Activated B cell treated with CpG ODN at 0.5 μM for 24 hours (primary cell): ENCODE measurements around the gene KERA. TPM values are rescaled to one million over a fixed set of nuclear protein-coding genes. Genes with fewer than 3 reads are reported as not detected.

Experiments
- ATAC-seq: fragments of 200-7000 bp; cut with Tn5 transposase; one replicate; pipeline ENCODE4 v1.10.0; 2021; ENCODE audit warnings: low read depth, mild to moderate bottlenecking, moderate library complexity
- CTCF ChIA-PET: fragments of 350-600 bp; sonication (Branson Sonifier 250); formaldehyde crosslinking; loops from one replicate; lab custom pipeline; 2021; ENCODE audit warnings: antibody characterized with exemption; lab: Charles Lee
- POLR2A ChIA-PET: fragments of 350-600 bp; sonication (Branson Sonifier 250); formaldehyde crosslinking; loops from one replicate; lab custom pipeline; 2021; ENCODE audit warnings: antibody characterized with exemption; lab: Charles Lee
- DNase-seq: peaks from one replicate; pipeline ENCODE4 v3.0.0; 2022
- H3K27ac Mint-ChIP-seq: one replicate; pipeline ENCODE4 v1.8.0; 2020; ENCODE audit warnings: mixed read lengths
- H3K27me3 Mint-ChIP-seq: one replicate; pipeline ENCODE4 v1.8.0; 2021; ENCODE audit warnings: mixed read lengths
- H3K36me3 Mint-ChIP-seq: one replicate; pipeline ENCODE4 v1.8.0; 2021; ENCODE audit warnings: low read depth, mixed read lengths
- H3K4me1 Mint-ChIP-seq: one replicate; pipeline ENCODE4 v1.8.0; 2021; ENCODE audit warnings: mixed read lengths
- H3K4me3 Mint-ChIP-seq: one replicate; pipeline ENCODE4 v1.8.0; 2020; ENCODE audit warnings: mild to moderate bottlenecking, mixed read lengths
- H3K9me3 Mint-ChIP-seq: one replicate; pipeline ENCODE4 v1.8.0; 2020; ENCODE audit warnings: mixed read lengths
- CTCF ChIP-seq: fragments of 200-600 bp; IDR thresholded peaks from one replicate; pipeline ENCODE4 v1.8.0; 2022; ENCODE audit warnings: antibody characterized with exemption, mild to moderate bottlenecking
- intact Hi-C: fragments of 100-400 bp; cut with micrococcal nuclease; formaldehyde crosslinking; loops from one replicate; pipeline ENCODE4 v1.15.1; 2024
- total RNA-seq: library from RNA; stranded (reverse); gene quantifications from 2 replicates; pipeline ENCODE4 v1.2.3, GENCODE V29; 2022

The KERA gene
- total RNA-seq = not detected in 2 replicates

DNA sequence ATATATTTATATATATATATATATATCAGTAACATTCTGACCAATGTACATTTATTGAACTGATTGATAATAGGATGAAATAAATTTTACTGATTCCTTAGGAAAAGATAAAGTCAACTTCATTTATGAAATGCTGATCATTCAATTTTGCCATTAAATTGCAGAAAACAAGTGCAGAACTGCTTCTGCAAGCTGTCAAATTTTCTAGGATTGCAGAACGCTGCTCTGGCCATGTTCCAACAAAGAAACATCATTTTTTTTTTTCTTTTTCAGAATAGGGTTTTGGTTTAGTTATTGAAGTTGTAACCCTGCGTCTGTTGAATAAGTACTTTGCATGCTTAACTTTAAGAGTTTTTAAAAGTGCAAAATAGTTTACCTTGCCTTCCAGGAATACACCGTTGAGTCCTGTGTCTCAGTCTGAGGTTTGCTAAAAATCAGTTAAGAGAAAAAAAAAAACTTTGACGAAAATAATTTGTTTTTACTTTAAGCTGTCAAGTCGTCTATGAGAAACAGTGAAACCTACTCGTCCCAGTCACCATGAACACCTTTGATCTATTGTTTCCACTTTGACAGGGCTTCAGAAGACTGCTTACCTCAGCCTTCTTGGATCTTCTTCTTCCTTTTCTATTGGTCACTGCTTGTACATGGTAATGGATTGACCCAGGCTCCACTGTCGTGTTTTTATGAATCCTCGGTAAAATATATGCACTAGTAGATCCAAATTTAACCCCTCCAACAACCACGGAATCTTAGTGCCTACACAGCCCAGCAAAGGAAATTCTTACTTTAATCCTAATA, at the start of gene KERA:
Gene KERA, minus strand, starts transcription at position 657 of the 798 bp plus-strand sequence. CDS start 1,743 bp downstream, outside the sequence.
- POLR2A ChIA-PET = no interaction called here
- CTCF ChIA-PET = no interaction called here
- no peaks in the 10 kb centered on the region for H3K36me3 Mint-ChIP-seq
- no peak for TF ChIP-seq CTCF
- H3K4me1 Mint-ChIP-seq = no peaks in the 10 kb centered on the region
- no peak for DNase-seq
- H3K27ac Mint-ChIP-seq = no peak within 1 kb of the TSS
- H3K27me3 Mint-ChIP-seq = peaks cover 2% of the 10 kb centered on the region
- H3K4me3 Mint-ChIP-seq = no peak within 1 kb of the TSS
- no peaks in the 10 kb centered on the region for H3K9me3 Mint-ChIP-seq
- intact Hi-C loops = no loop called here
- ATAC-seq = no peak

- POLR2A ChIA-PET = no interaction called here
- CTCF ChIA-PET = no interaction called here
- no peaks in the 10 kb centered on the region for H3K4me1 Mint-ChIP-seq
- no peaks in the 10 kb centered on the region for H3K9me3 Mint-ChIP-seq
- DNase-seq (no peak), ATAC-seq (no peak)
- no peaks in the 10 kb centered on the region for H3K27me3 Mint-ChIP-seq
- H3K4me3 Mint-ChIP-seq = no peak overlapping the region
- no peaks in the 10 kb centered on the region for H3K36me3 Mint-ChIP-seq
- no peak overlapping the region for H3K27ac Mint-ChIP-seq
- no peak for TF ChIP-seq CTCF
- intact Hi-C loops = no loop called here
These were observed 48.5 kb upstream of the KERA start for GRCh38 chr12:91106283-91106682.

GRCh38 chr12:91105807-91106206, 48.0 kb upstream of the KERA start:
- ChIA-PET CTCF (no interaction called here), POLR2A (no interaction called here)
- Mint-ChIP-seq H3K9me3 (no peaks in the 10 kb centered on the region), H3K4me1 (no peaks in the 10 kb centered on the region), H3K27me3 (no peaks in the 10 kb centered on the region), H3K36me3 (no peaks in the 10 kb centered on the region), H3K4me3 (no peak overlapping the region), H3K27ac (no peak overlapping the region)
- DNase-seq (no peak), ATAC-seq (no peak)
- no peak for TF ChIP-seq CTCF
- intact Hi-C loops = no loop called here

DNA sequence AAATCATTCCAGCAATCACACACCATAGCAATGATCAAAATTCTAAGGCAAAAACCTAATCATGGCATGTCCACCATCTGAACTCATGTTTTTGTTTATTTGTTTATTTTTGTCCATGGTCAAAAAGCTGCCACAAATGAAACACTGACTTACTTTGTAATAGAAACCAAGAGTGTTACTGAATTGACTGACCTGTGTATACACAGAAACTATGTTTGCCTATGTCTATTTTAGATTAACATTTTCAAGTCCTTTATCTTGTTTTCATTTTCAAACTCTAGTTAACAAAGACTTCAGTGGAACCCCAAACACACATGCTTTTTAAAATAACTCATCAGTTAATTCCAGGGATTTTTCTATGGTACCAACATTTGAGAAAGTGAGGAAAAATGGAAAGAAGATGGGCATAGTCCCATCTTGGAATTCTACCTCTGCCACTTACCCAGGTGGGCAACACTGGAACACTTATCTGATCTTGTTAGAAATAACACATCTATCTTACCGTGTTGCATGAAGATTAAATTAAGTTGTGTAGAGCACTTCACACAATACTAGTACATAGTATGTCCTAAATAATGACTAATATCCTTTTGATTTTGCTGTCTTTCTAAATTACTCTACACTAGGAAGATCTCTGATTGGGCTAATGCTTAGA, 47.1 kb upstream of the KERA start:
- intact Hi-C loops = no loop called here
- TF ChIP-seq CTCF = no peak
- ATAC-seq = no peak

DNA sequence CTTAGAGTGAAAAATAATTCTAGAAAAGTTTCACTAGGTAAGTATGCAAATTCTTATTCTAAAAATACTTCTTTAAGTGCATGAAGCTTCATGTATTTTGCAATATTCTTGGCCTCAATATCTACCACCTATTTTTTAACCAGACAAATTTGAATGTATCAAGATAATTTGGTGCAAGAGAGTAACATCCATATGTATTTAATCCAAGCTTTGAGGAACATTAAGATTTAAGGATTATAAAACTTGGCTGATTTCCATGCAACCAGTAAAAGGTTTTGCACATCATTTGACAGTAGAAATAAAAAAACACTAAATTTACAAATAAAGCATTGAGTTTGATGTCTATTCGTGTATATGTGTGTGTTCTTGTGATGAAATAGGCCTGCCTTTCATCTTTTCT, 45.8 kb upstream of the KERA start:
- Mint-ChIP-seq H3K36me3 (no peaks in the 10 kb centered on the region), H3K9me3 (no peaks in the 10 kb centered on the region), H3K4me1 (no peaks in the 10 kb centered on the region), H3K27me3 (no peaks in the 10 kb centered on the region), H3K27ac (no peak overlapping the region), H3K4me3 (no peak overlapping the region)
- DNase-seq (no peak), ATAC-seq (no peak)
- POLR2A ChIA-PET = no interaction called here
- no peak for TF ChIP-seq CTCF
- CTCF ChIA-PET = no interaction called here
- intact Hi-C loops = no loop called here

More for the DNA sequence above, 47.1 kb upstream of the KERA start:
- DNase-seq = no peak
- no peaks in the 10 kb centered on the region for H3K9me3 Mint-ChIP-seq
- CTCF ChIA-PET = no interaction called here
- H3K27me3 Mint-ChIP-seq = no peaks in the 10 kb centered on the region
- no peak overlapping the region for H3K4me3 Mint-ChIP-seq
- POLR2A ChIA-PET = no interaction called here
- no peaks in the 10 kb centered on the region for H3K4me1 Mint-ChIP-seq
- H3K36me3 Mint-ChIP-seq = no peaks in the 10 kb centered on the region
- H3K27ac Mint-ChIP-seq = no peak overlapping the region
